HG02588 (cell line): ENCODE data around the gene NHLH1.
"Not testable (repeated sequence)": the region's sequence is repeated elsewhere in the genome, so short reads cannot be mapped to it uniquely, and the experiment has no call there.

Source experiments
- ATAC-seq: cut with Tn5 transposase; IDR thresholded peaks from one replicate; pipeline ENCODE4 v1.9.1; 2021; ENCODE audit warnings: mild to moderate bottlenecking, moderate library complexity; ENCODE audit not compliant: unreplicated experiment

Gene NHLH1

DNA sequence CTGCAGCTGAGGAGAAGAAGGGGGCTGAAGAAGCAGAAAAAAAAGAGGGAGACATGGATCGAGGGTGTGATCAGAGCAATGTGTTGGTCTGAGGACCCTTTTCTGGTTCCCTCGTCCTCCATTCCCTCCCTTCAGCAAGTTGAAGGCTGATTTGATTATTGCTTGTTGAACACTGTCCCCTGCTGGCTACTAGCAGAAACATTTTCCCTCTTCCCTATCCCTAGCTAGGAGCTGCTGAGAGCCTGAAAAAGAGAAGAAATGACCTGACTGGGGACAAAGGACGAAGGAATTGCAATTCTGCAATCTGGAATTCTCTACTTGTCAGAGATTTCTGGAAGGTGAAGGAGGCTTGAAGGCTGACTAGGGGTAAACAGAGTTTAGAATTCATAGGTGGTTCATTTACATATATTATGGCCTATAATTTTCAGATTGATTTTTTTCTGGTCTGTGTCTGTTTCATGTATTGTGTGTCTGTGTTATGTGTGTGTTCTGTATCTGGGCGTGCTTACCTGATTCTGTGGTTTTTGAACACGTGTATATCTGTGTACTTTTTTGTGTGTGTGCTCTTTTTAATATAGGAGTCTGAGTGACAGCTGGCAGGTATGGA lies 9.8 kb downstream of the NHLH1 start:
- ATAC-seq = no peak

GRCh38 chr1:160377585-160378206 lies 10.8 kb downstream of the NHLH1 start:
- ATAC-seq = no peak

DNA sequence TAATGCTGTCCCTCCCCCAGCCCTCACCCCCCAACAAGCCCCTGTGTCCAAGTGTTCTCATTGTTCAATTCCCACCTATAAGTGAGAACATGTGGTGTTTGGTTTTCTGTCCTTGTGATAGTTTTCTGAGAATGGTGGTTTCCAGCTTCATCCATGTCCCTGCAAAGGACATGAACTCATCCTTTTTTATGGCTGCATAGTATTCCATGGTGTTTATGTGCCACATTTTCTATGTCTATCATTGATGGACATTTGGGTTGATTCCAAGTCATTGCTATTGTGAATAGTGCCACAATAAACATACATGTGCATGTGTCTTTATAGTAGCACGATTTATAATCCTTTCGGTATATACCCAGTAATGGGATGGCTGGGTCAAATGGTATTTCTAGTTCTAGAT lies 17.9 kb downstream of the NHLH1 start:
- not testable (repeated sequence) for ATAC-seq

DNA sequence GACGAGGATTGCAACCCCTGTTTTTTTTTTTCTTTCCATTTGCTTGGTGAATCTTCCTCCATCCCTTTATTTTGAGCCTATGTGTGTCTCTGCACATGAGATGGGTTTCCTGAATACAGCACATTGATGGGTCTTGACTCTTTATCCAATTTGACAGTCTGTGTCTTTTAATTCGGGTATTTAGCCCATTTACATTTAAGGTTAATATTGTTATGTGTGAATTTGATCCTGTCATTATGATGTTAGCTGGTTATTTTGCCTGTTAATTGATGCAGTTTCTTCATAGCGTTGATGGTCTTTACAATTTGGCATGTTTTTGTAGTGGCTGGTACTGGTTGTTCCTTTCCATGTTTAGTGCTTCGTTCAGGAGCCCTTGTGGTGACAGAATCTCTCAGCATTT lies 21.5 kb downstream of the NHLH1 start:
- ATAC-seq = not testable (repeated sequence)

DNA sequence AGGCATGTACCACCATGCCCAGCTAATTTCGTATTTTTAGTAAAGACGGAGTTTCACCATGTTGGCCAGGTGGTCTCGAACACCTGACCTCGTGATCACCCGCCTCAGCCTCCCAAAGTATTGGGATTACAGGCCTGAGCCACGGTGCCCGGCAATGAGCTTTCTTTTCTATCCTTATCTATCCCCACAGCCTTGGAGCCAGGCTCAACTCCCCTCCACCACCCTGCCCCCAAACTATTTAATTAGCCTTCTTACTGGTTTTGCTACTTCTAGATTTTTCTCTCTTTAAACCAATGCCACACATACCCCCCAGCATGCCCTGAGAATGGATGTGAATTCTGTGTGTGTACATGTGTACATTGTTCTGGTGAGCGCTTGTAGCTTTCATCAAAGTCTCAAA lies 27.8 kb downstream of the NHLH1 start:
- no peak for ATAC-seq

DNA sequence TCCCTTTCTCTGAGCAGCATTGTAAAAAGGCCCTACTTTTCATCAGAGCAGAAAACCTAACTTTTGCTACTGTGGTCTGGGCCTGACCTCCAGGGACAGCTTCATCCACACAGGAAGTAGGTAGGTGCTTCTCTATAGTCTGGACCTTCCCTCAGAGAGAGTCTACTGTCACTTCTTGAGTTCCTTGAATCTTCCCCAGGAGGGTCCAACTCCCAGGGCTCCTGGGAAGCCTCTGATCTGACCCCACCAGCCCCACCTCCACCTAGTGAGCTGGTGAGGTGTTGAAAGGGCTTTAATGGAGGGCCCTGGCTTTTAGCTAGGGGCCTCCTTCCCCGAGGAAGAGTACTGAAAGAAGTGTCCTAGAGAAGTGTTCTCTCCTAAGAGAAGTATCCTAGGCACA lies 30.8 kb downstream of the NHLH1 start:
- ATAC-seq = no peak

DNA sequence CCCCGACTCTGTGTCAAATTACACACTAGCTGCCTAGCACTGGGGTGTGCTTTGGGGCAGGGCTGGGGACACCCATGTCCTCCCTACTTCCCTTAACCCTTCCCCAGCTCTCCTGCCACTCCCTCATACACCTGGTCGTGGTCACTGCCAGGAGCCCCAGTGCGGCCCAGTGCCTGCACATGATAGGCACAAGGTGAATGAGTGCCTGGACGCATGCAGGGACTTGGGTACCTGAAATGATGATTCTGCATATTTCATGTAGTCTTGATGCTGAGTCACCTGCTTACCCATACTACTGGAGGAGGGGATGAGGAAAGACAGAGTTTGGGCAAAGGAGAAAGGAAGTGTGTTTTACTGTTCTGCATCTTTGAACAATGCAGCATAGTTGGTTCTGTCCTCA lies 32.0 kb downstream of the NHLH1 start:
- ATAC-seq = no peak

DNA sequence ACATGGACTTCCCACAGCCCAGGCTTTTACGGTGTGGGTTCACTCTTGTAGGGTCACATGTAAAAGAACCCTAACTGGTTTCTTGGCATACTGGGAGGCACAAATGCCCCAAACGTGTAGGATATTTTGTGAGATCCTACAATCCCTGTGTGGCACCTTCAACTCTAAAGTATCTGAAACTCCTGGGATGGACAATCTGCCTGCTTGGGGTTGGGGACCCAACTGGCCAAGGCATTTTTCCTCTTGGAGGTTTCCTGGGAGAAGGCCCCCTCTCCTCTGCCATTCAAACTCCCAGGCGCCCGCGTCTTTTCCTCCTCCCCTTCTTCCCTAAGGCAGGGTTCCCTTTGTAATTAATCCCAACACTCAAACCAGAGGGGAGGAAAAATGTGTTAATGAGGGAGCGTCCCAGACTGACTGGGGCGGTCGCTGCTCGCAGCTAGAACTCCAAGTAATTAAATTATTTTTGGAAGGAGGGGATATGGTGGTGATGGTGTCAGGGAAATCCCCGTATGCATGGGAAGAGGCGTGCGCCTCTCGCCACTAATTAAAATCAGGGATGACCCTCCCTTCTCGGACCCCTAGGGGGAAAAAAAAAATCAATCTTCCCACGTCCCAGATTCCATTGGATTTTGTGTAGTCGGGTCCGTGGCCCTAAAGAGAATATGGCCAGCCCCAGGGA lies 32.8 kb downstream of the NHLH1 start:
- ATAC-seq = no peak

GRCh38 chr1:160400223-160400645 lies 33.4 kb downstream of the NHLH1 start, which contains the start of gene VANGL2:
Gene VANGL2 (plus strand): TSS chr1:160400564. CDS start chr1:160415838, 15,274 bp downstream.
- ATAC-seq = no peak

GRCh38 chr1:160400646-160401486 lies 34.0 kb downstream of the NHLH1 start:
- ATAC-seq = no peak

- no peak for ATAC-seq
These were observed 34.6 kb downstream of the NHLH1 start for GRCh38 chr1:160401487-160401805.

- no peak for ATAC-seq
These were observed 35.3 kb downstream of the NHLH1 start for GRCh38 chr1:160402001-160402795.

GRCh38 chr1:160403244-160403643 lies 36.4 kb downstream of the NHLH1 start:
- no peak for ATAC-seq

- no peak for ATAC-seq
These were observed 37.2 kb downstream of the NHLH1 start for GRCh38 chr1:160404094-160404493.

GRCh38 chr1:160405331-160405877 lies 38.5 kb downstream of the NHLH1 start:
- no peak for ATAC-seq

DNA sequence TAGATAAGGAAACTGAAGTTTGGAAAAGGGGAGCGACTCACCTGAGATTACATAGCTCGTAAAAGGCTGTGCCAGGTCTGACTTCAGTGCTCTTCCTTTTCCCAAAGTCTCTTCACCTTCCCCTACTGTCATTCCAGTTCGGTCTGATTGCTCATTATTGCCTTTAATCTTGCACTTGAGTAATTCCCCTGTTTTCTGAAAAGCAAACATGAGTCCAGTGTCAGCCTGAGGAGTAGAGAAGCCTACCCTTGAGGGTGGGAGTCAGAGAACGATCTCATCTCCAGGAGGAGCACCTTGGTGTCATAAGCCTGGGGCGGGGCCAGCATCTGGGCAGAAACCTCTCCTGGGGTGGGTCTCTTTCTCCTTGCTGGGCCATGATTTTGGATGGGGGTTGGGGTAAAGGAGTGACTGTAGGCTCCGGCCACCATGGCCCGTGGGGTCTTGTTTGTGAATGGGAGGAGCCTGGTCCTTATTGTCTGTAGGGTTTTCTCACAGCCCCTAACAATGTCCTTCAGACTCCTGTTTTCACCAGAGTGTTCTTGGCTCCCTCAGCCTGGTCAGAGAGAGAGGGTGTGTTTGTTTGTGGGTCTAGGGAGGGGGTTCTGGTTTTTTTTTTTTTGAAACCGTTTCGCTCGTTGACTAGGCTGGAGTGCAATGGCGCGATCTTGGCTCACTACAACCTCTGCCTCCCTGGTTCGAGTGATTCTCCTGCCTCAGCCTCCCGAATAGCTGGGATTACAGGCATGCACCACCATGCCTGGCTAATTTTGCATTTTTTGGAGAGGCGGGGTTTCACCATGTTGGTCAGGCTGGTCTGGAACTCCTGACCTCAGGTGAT lies 39.5 kb downstream of the NHLH1 start:
- ATAC-seq = no peak

- ATAC-seq = no peak
These were observed 41.2 kb downstream of the NHLH1 start for GRCh38 chr1:160407839-160408801.

DNA sequence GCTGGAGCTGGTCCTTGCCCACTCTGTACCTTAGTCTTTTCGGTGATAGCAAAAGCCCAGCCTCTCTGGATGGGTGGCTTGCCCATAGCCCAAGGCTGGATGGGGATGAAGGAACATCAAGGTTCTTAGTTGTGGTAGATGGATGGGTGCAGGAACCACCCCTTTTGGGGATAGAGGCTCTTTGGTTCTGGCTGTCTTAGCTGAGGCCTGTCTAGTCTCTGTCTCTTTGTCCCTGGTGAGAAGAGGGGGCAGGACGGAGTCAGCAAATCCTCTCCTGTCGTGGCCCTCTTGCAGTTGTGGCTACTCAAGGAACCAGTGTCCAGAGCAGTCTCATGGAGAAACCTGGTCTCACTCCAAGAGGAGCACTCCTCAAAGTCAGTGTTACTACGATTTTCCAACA lies 42.0 kb downstream of the NHLH1 start:
- no peak for ATAC-seq
